ENCODE measurements around the gene ITFG2. TPM values are rescaled to one million over a fixed set of nuclear protein-coding genes. Genes with fewer than 3 reads are reported as not detected.

Gene ITFG2
- total and polyA plus RNA-seq, 2 experiments from 2014 or later, result 17.3 to 32.6 TPM

- peaks cover 38% of the 10 kb centered on the region for H3K36me3 ChIP-seq (ENCODE audit: insufficient read depth)
- H3K9me3 Mint-ChIP-seq, result no peaks in the 10 kb centered on the region
- H3K27me3 Mint-ChIP-seq (ENCODE audit: insufficient read depth, low read depth, poor library complexity), result peaks cover 7% of the 10 kb centered on the region
These were observed 50.4 kb downstream of the ITFG2 start for GRCh38 chr12:2862876-2863275.

More at GRCh38 chr12:2862876-2863275, 50.4 kb downstream of the ITFG2 start:
- Histone ChIP-seq H3K27me3 (ENCODE audit: insufficient read depth) (no peaks in the 10 kb centered on the region), H3K4me2 (no peak overlapping the region), H3K4me3 (no peak overlapping the region), H2AFZ (no peak overlapping the region), H3K9me2 (ENCODE audit: insufficient read depth) (no peaks in the 10 kb centered on the region), H3F3A (replicated peaks; ENCODE audit: low read depth) (0 out of 2 replicates have a peak, but pooled peaks cover 2% of the 10 kb centered on the region), H4K20me1 (replicated peaks; ENCODE audit: insufficient read depth) (peaks cover 2% of the 10 kb centered on the region; the same call in 1 of the 2 replicates), H3K79me2 (replicated peaks; ENCODE audit: insufficient read depth) (no peaks in the 10 kb centered on the region), H3K27ac (ENCODE audit: low read depth) (no peak overlapping the region), H3K4me1 (ENCODE audit: insufficient read depth) (no peaks in the 10 kb centered on the region)
- peaks cover 3% of the 10 kb centered on the region; the same call in 1 of the 3 replicates for H3K4me1 Mint-ChIP-seq
- H3K27ac Mint-ChIP-seq, result no peak overlapping the region
- DNase-seq (ENCODE audit: low spot score) (no peak), ATAC-seq (no peak)
- H3K4me3 Mint-ChIP-seq, result no peak overlapping the region
- TF ChIP-seq ZNF114 (CRISPR knock-in tag; IDR thresholded peaks at IDR 0.05) (no peak), EZH2 (IDR thresholded peaks at IDR 0.05; ENCODE audit: low read depth, unreplicated experiment) (no peak), REST (IDR thresholded peaks at IDR 0.05; ENCODE audit: unreplicated experiment) (no peak), CREB1 (CRISPR knock-in tag; IDR thresholded peaks at IDR 0.05; ENCODE audit: low read depth) (no peak), ZNF462 (CRISPR knock-in tag; IDR thresholded peaks at IDR 0.05) (no peak), ZNF331 (CRISPR knock-in tag; IDR thresholded peaks at IDR 0.05; ENCODE audit: low read depth) (no peak), POLR2AphosphoS5 (IDR thresholded peaks at IDR 0.05; ENCODE audit: low read depth) (no peak)
- peaks cover 94% of the 10 kb centered on the region for H3K36me3 Mint-ChIP-seq (ENCODE audit: low read depth)

All from GM23338 (cell line).